SK-N-SH (cell line): ENCODE results near the gene NBEAL2. TPM values are rescaled to one million over a fixed set of nuclear protein-coding genes. Genes with fewer than 3 reads are reported as not detected.

ENCODE experiments used
- CTCF ChIA-PET: fragments of 300-600, 350-600 bp; formaldehyde crosslinking; extraction: SDS; loops from one replicate; lab custom pipeline; 2021; lab: Yijun Ruan, JAX
- POLR2A ChIA-PET: fragments of 350-600 bp; sonication (Branson Sonifier 250); formaldehyde crosslinking; extraction: SDS; loops from one replicate; lab custom pipeline; 2020; ENCODE audit warnings: antibody characterized with exemption, inconsistent platforms; lab: Yijun Ruan, JAX
- DNase-seq: peaks from one replicate; pipeline ENCODE4 v3.0.0; 2012
- H2AFZ ChIP-seq: fragments of 200-600 bp; sonication (generic); 2 replicates; pipeline ENCODE4 v1.8.1; 2016; ENCODE audit warnings: antibody characterized with exemption, mild to moderate bottlenecking, low read depth
- H3F3A ChIP-seq: fragments of 200-600 bp; sonication (generic); replicated peaks from 2 replicates; pipeline ENCODE3; 2016; ENCODE audit warnings: antibody characterized with exemption, mild to moderate bottlenecking; ENCODE audit not compliant: insufficient read depth
- H3K27ac ChIP-seq, 2 experiments: fragments of 200-500 bp in 1 of 2; fragments of 200-600 bp in 1 of 2; sonication (Bioruptor generic) in 1 of 2; sonication (generic), shearing (Covaris generic) in 1 of 2; 2 replicates each; pipeline versions ENCODE4 v1.5.1 to v1.6.1; 2014 to 2016; ENCODE audit warnings: low read depth in 2 of 2, inconsistent platforms in 1 of 2, low read length in 1 of 2, mild to moderate bottlenecking in 1 of 2, mixed read lengths in 1 of 2
- H3K27me3 ChIP-seq: fragments of 200-600 bp; sonication (generic), shearing (Covaris generic); 2 replicates; pipeline ENCODE4 v1.6.1; 2016; ENCODE audit warnings: mixed run types; ENCODE audit not compliant: insufficient read depth
- H3K36me3 ChIP-seq, 2 experiments: fragments of 200-500 bp in 1 of 2; fragments of 200-600 bp in 1 of 2; sonication (Bioruptor generic) in 1 of 2; sonication (generic) in 1 of 2; replicated peaks in 1 of 2; 2 replicates each; pipeline versions ENCODE3 to v1.5.1; 2014 to 2016; ENCODE audit warnings: low read length in 1 of 2, mild to moderate bottlenecking in 1 of 2; ENCODE audit not compliant: insufficient read depth in 2 of 2, control insufficient read depth in 1 of 2
- H3K4me1 ChIP-seq, 2 experiments: fragments of 200-500 bp in 1 of 2; fragments of 200-600 bp in 1 of 2; sonication (Bioruptor generic) in 1 of 2; sonication (generic), shearing (Covaris generic) in 1 of 2; 2 replicates each; pipeline versions ENCODE4 v1.5.1 to v1.6.1; 2014 to 2016; ENCODE audit warnings: low read depth in 1 of 2, low read length in 1 of 2, mixed run types in 1 of 2; ENCODE audit not compliant: insufficient read depth in 2 of 2, control insufficient read depth in 1 of 2
- H3K4me2 ChIP-seq: fragments of 200-600 bp; sonication (generic), shearing (Covaris generic); 2 replicates; pipeline ENCODE4 v1.6.1; 2017; ENCODE audit warnings: mixed run types
- H3K4me3 ChIP-seq, 2 experiments: fragments of 200-500 bp in 1 of 2; fragments of 200-600 bp in 1 of 2; sonication (Bioruptor generic) in 1 of 2; sonication (generic), shearing (Covaris generic) in 1 of 2; 2 replicates each; pipeline versions ENCODE4 v1.5.1 to v1.8.1; 2014 to 2016; ENCODE audit warnings: low read depth in 2 of 2, inconsistent platforms in 1 of 2, low read length in 1 of 2, mild to moderate bottlenecking in 1 of 2, mixed read lengths in 1 of 2, moderate library complexity in 1 of 2
- H3K79me2 ChIP-seq: fragments of 200-600 bp; sonication (generic); 2 replicates; pipeline ENCODE4 v1.8.1; 2017; ENCODE audit warnings: mild to moderate bottlenecking; ENCODE audit not compliant: insufficient read depth
- H3K9ac ChIP-seq: fragments of 200-600 bp; sonication (generic); 2 replicates; pipeline ENCODE4 v1.6.1; 2017; ENCODE audit warnings: mixed run types
- H3K9me2 ChIP-seq: fragments of 200-600 bp; sonication (generic); 2 replicates; pipeline ENCODE4 v1.6.1; 2017; ENCODE audit warnings: mixed run types
- H3K9me3 ChIP-seq: fragments of 200-600 bp; sonication (generic); 2 replicates; pipeline ENCODE4 v1.6.1; 2017; ENCODE audit warnings: mixed run types, mild to moderate bottlenecking, moderate library complexity
- H4K20me1 ChIP-seq: fragments of 200-600 bp; sonication (generic); 2 replicates; pipeline ENCODE4 v1.6.1; 2017; ENCODE audit warnings: mild to moderate bottlenecking, mixed run types; ENCODE audit not compliant: insufficient read depth
- EP300 ChIP-seq, 2 experiments: IDR thresholded peaks; 2 replicates each; pipeline versions ENCODE4 v1.4.0 to v1.6.1; 2012; ENCODE audit warnings: borderline replicate concordance in 1 of 2, low read depth in 1 of 2, low read length in 1 of 2
- EZH2phosphoT487 ChIP-seq: fragments of 200-600 bp; sonication (generic); IDR thresholded peaks from 2 replicates; pipeline ENCODE4 v1.6.1; 2017; ENCODE audit warnings: low read depth, mixed run types, mild to moderate bottlenecking, antibody characterized with exemption, moderate library complexity, borderline replicate concordance
- FOSL2 ChIP-seq: IDR thresholded peaks from 2 replicates; pipeline ENCODE4 v1.4.0; 2012; ENCODE audit warnings: low read depth, mild to moderate bottlenecking, moderate library complexity, borderline replicate concordance
- FOXM1 ChIP-seq: IDR thresholded peaks from 2 replicates; pipeline ENCODE4 v1.4.0; 2012; ENCODE audit warnings: low read depth, mild to moderate bottlenecking
- GABPA ChIP-seq: IDR thresholded peaks from 2 replicates; pipeline ENCODE4 v1.4.0; 2012; ENCODE audit warnings: low read depth, mild to moderate bottlenecking
- GATA2 ChIP-seq: sonication (generic); formaldehyde crosslinking; IDR thresholded peaks from 2 replicates; pipeline ENCODE4 v1.5.0; 2020; ENCODE audit warnings: mild to moderate bottlenecking, missing genetic modification reagents
- IRF3 ChIP-seq: fragments of 150-350 bp; IDR thresholded peaks from 2 replicates; pipeline ENCODE4 v1.6.1; 2016; ENCODE audit warnings: mild to moderate bottlenecking, low read depth, low read length
- MAX ChIP-seq: IDR thresholded peaks from 2 replicates; pipeline ENCODE4 v1.4.0; 2012; ENCODE audit warnings: low read depth
- MXI1 ChIP-seq: IDR thresholded peaks from 2 replicates; pipeline ENCODE4 v1.6.1; 2012; ENCODE audit warnings: mild to moderate bottlenecking, low read depth, low read length, improper control_type of control experiment
- POLR2AphosphoS5 ChIP-seq: IDR thresholded peaks from 2 replicates; pipeline ENCODE4 v1.6.1; 2012; ENCODE audit warnings: low read depth, low read length
- RAD21 ChIP-seq: IDR thresholded peaks from 2 replicates; pipeline ENCODE4 v1.6.1; 2012; ENCODE audit warnings: mild to moderate bottlenecking, low read length
- RCOR1 ChIP-seq: fragments of 150-350 bp; IDR thresholded peaks from 2 replicates; pipeline ENCODE4 v1.6.1; 2017; ENCODE audit warnings: antibody characterized with exemption, low read length
- REST ChIP-seq: IDR thresholded peaks from 2 replicates; pipeline ENCODE4 v1.6.1; 2012; ENCODE audit warnings: mild to moderate bottlenecking, low read depth, low read length, moderate library complexity
- SIN3A ChIP-seq: IDR thresholded peaks from 2 replicates; pipeline ENCODE4 v1.6.1; 2012; ENCODE audit warnings: low read depth, mild to moderate bottlenecking, low read length, moderate library complexity, borderline replicate concordance
- SMC3 ChIP-seq: IDR thresholded peaks from 2 replicates; pipeline ENCODE4 v1.6.1; 2012; ENCODE audit warnings: low read depth, low read length, improper control_type of control experiment
- TCF12 ChIP-seq: IDR thresholded peaks from 2 replicates; pipeline ENCODE4 v1.4.0; 2012
- TEAD4 ChIP-seq: IDR thresholded peaks from 2 replicates; pipeline ENCODE4 v1.4.0; 2012; ENCODE audit warnings: mild to moderate bottlenecking, borderline replicate concordance; ENCODE audit not compliant: insufficient read depth
- YY1 ChIP-seq: IDR thresholded peaks from 2 replicates; pipeline ENCODE4 v1.4.0; 2012; ENCODE audit warnings: low read depth, mild to moderate bottlenecking
- WGBS: methylation state at CpG from one replicate; pipeline ENCODE4 v1.1.6; 2017; ENCODE audit warnings: low lambda C conversion rate; 5-methylcytosine and 5-hydroxymethylcytosine counted together
- polyA plus RNA-seq, 3 experiments: library from polyadenylated mRNA; depleted of rRNA; stranded (reverse); fragments of >200 nt; gene quantifications; 2 replicates each; pipeline ENCODE4 v1.2.3, GENCODE V29; 2012

NBEAL2 gene
- polyA plus RNA-seq, 1 of the 3 experiments (the other 2 are of a cell fraction): 20.3 TPM

- Histone ChIP-seq H3K36me3 (peaks cover 20 to 41% of the 10 kb centered on the region in 2 experiments), H3K4me2 (no peak overlapping the region), H3K9ac (no peak overlapping the region), H3F3A (peaks cover 9% of the 10 kb centered on the region), H3K79me2 (peaks cover 94% of the 10 kb centered on the region), H3K9me2 (no peaks in the 10 kb centered on the region), H3K4me1 (no peaks in the 10 kb centered on the region), H3K27me3 (no peaks in the 10 kb centered on the region), H3K27ac (no peak overlapping the region), H2AFZ (no peak overlapping the region), H3K4me3 (no peak overlapping the region), H4K20me1 (peaks cover 8% of the 10 kb centered on the region), H3K9me3 (no peaks in the 10 kb centered on the region)
- ChIA-PET CTCF (no interaction called here), POLR2A (no interaction called here)
- no peak for TF ChIP-seq MAX
- no peak for TF ChIP-seq MXI1
- no peak for TF ChIP-seq SMC3
- no peak for TF ChIP-seq EZH2phosphoT487
- TF ChIP-seq IRF3: no peak
- TF ChIP-seq GABPA: no peak
- no peak for TF ChIP-seq EP300 (IDR thresholded peaks at IDR 0.05; ENCODE audit: borderline replicate concordance in 1 of 2, low read depth in 1 of 2, low read length in 1 of 2)
- 93% methylated on average over 3 of the region's 3 CpGs for WGBS
- no peak for DNase-seq
Observed at GRCh38 chr3:47056705-47057104, 77.2 kb downstream of the NBEAL2 start.

- TF ChIP-seq TCF12 (no peak), RAD21 (no peak), REST (no peak), SIN3A (no peak), EP300 (IDR thresholded peaks at IDR 0.05; ENCODE audit: borderline replicate concordance in 1 of 2, low read depth in 1 of 2, low read length in 1 of 2) (no peak), GATA2 (CRISPR knock-in tag) (no peak), FOSL2 (no peak), YY1 (no peak), POLR2AphosphoS5 (no peak), RCOR1 (no peak), FOXM1 (no peak), SMC3 (no peak), TEAD4 (no peak)
- Histone ChIP-seq H3K9me2 (no peaks in the 10 kb centered on the region), H3K4me1 (no peaks in the 10 kb centered on the region), H3K4me3 (no peak overlapping the region), H3K27ac (no peak overlapping the region), H3K36me3 (peaks cover 24 to 45% of the 10 kb centered on the region in 2 experiments), H4K20me1 (peaks cover 8% of the 10 kb centered on the region), H3K4me2 (no peak overlapping the region), H3K9ac (no peak overlapping the region), H2AFZ (no peak overlapping the region), H3F3A (peaks cover 9% of the 10 kb centered on the region), H3K79me2 (peaks cover 94% of the 10 kb centered on the region), H3K9me3 (no peaks in the 10 kb centered on the region), H3K27me3 (no peaks in the 10 kb centered on the region)
- CTCF ChIA-PET: no interaction called here
- no peak for DNase-seq
- POLR2A ChIA-PET: no interaction called here
- WGBS: 94% methylated on average over 6 of the region's 6 CpGs
Observed at GRCh38 chr3:47057212-47057671, 77.8 kb downstream of the NBEAL2 start.
